ENCODE data around the gene CALD1. TPM values are rescaled to one million over a fixed set of nuclear protein-coding genes. Genes with fewer than 3 reads are reported as not detected.
A peak's percentile ranks its signal among the peaks of the same experiment; 100 is the strongest.

The CALD1 gene
- polyA plus RNA-seq, 2 of the 4 experiments (the other 2 are of a cell fraction), result 136 to 150 TPM

DNA sequence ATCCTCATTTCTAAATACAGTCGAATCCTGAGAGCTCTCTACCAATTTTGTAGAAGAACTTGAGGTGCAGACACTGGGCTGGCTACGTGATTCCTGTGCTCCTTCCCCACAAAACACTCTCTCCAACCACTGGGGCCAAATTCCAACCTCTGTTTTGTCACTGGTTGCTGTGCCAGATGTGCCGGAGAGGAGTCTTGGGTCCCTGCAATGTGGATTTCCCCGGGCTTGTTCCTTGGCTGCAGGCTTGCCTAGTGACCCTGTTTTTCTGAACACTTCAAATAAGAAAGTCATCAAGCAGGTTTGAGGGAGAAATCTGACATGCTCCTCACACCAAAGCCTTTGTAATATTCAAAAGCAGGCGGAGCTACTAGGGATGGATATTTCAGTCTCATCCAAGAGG is 162.5 kb downstream of the CALD1 start:
- Histone ChIP-seq H3K4me2 (0 out of 3 replicates have a peak overlapping the region, but pooled peaks have one; percentile 12), H3K9me3 (no peaks in the 10 kb centered on the region), H3K4me3 (no peak overlapping the region), H3K27ac (peak overlapping the region; percentile 11 to 27; a peak in 3 of 6 replicates), H3K4me1 (peaks cover 34% of the 10 kb centered on the region)
- WGBS (ENCODE audit: missing lambda C conversion rate), result 94% methylated on average over 5 of the region's 5 CpGs
- CTCF ChIA-PET, result interaction anchor here (0.6 to 13.2 kb wide), 7 partner anchors 11 to 508 kb away, joined by 3 to 132 read pairs (median 5); partner anchors contain the start of gene BPGM
- TF ChIP-seq, protein P1, sequence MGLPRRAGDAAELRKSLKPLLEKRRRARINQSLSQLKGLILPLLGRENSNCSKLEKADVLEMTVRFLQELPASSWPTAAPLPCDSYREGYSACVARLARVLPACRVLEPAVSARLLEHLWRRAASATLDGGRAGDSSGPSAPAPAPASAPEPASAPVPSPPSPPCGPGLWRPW (IDR thresholded peaks at IDR 0.05), result no peak
- TF ChIP-seq RFX5 (IDR thresholded peaks at IDR 0.05) (peak; percentile 57; the same call in 1 of the 2 replicates), MAFK (IDR thresholded peaks at IDR 0.05; ENCODE audit: partially characterized antibody) (no peak), EHF (CRISPR knock-in tag; IDR thresholded peaks at IDR 0.05) (no peak), HOXA7 (CRISPR knock-in tag; IDR thresholded peaks at IDR 0.05) (no peak), RCOR1 (IDR thresholded peaks at IDR 0.05; ENCODE audit: low read depth, low read length) (no peak), NR3C1 (IDR thresholded peaks at IDR 0.05) (no peak)
- POLR2A ChIA-PET, result interaction anchor here (0.8 to 1.0 kb wide), 2 partner anchors 51 to 163 kb away, joined by 3 read pairs; no protein-coding TSS in a partner anchor
- FAIRE-seq (no peak), DNase-seq (ENCODE audit: low read depth in 1 of 2, low spot score in 1 of 2) (no peak), ATAC-seq (peak in 1 of 2 experiments; percentile 37; a peak in 3 of 6 replicates)

DNA sequence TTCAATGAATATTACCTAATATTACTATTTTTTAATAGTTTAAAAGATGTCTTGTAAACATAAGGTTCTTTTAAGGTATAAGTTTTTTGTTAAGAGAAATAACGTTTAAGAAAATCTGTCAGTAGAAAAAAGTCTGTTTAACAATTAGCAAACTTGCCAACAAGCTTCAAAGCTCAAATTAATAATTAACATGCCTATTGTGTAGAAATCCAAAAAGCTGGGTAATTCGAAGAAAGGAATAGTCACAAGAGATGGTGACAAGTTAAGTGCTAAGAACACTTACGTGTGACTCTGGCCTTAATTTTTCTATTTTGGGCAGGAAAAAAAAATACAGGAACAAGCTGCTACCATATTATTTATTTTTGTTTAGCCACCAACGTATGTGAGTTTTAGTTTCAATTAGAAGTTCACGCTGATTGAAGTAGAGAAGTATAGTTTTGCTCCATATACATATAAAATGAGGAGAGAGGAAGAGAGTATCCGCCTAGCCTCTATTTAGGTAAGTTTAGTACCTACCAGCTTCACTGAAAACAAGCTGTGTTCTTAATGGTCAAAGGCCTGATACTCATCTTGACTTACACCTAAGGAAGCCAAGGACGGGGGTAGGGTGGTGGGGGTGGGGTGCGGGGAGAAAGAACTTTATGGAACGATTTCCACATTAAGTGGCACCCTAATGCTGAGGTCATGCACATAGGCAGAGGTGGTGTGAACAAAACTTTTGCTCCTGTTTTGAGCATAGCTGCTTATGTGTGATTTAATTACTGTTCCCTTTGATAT is 163.4 kb downstream of the CALD1 start:
- Histone ChIP-seq H3K27ac (peak overlapping the region; percentile 21 to 33; a peak in 2 of 6 replicates), H3K9me3 (no peaks in the 10 kb centered on the region), H3K4me2 (peak overlapping the region; percentile 32), H3K4me3 (no peak overlapping the region), H3K4me1 (peaks cover 33% of the 10 kb centered on the region)
- no peak for FAIRE-seq
- WGBS (ENCODE audit: missing lambda C conversion rate), result 57% methylated on average over 9 of the region's 9 CpGs
- CTCF ChIA-PET, result interaction anchor here (0.6 to 13.2 kb wide), 18 partner anchors 10 to 509 kb away, joined by 3 to 132 read pairs (median 3); partner anchors contain the start of gene BPGM
- DNase-seq (ENCODE audit: low read depth in 1 of 2, low spot score in 1 of 2), result no peak
- no peak for ATAC-seq
- POLR2A ChIA-PET, result interaction anchor here (1.0 kb wide), 1 partner anchor 164 kb away, joined by 3 read pairs; no protein-coding TSS in a partner anchor
- TF ChIP-seq TP53 (CRISPR knock-in tag; IDR thresholded peaks at IDR 0.05), result no peak
- no peak for TF ChIP-seq HEYL (CRISPR knock-in tag; IDR thresholded peaks at IDR 0.05)
- TF ChIP-seq MYC (IDR thresholded peaks at IDR 0.05; ENCODE audit: borderline replicate concordance, low read length), result no peak
- TF ChIP-seq, protein P2, sequence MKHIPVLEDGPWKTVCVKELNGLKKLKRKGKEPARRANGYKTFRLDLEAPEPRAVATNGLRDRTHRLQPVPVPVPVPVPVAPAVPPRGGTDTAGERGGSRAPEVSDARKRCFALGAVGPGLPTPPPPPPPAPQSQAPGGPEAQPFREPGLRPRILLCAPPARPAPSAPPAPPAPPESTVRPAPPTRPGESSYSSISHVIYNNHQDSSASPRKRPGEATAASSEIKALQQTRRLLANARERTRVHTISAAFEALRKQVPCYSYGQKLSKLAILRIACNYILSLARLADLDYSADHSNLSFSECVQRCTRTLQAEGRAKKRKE (CRISPR knock-in tag; IDR thresholded peaks at IDR 0.05; ENCODE audit: low read depth), result no peak
- TF ChIP-seq FOXS1 (CRISPR knock-in tag; IDR thresholded peaks at IDR 0.05), result no peak
- no peak for TF ChIP-seq ZFP36 (IDR thresholded peaks at IDR 0.05; ENCODE audit: borderline replicate concordance, partially characterized antibody)
- no peak for TF ChIP-seq CBX2 (IDR thresholded peaks at IDR 0.05; ENCODE audit: borderline replicate concordance, low read depth)
- TF ChIP-seq FOSL2 (IDR thresholded peaks at IDR 0.05), result no peak
- no peak for TF ChIP-seq FOSL2 (CRISPR knock-in tag; IDR thresholded peaks at IDR 0.05)
- TF ChIP-seq FOSB (CRISPR knock-in tag; IDR thresholded peaks at IDR 0.05), result no peak
- TF ChIP-seq, protein P3, sequence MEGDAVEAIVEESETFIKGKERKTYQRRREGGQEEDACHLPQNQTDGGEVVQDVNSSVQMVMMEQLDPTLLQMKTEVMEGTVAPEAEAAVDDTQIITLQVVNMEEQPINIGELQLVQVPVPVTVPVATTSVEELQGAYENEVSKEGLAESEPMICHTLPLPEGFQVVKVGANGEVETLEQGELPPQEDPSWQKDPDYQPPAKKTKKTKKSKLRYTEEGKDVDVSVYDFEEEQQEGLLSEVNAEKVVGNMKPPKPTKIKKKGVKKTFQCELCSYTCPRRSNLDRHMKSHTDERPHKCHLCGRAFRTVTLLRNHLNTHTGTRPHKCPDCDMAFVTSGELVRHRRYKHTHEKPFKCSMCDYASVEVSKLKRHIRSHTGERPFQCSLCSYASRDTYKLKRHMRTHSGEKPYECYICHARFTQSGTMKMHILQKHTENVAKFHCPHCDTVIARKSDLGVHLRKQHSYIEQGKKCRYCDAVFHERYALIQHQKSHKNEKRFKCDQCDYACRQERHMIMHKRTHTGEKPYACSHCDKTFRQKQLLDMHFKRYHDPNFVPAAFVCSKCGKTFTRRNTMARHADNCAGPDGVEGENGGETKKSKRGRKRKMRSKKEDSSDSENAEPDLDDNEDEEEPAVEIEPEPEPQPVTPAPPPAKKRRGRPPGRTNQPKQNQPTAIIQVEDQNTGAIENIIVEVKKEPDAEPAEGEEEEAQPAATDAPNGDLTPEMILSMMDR (IDR thresholded peaks at IDR 0.05), result no peak
- no peak for TF ChIP-seq TFCP2L1 (CRISPR knock-in tag; IDR thresholded peaks at IDR 0.05)
- TF ChIP-seq, protein P1 (IDR thresholded peaks at IDR 0.05), result no peak
- no peak for TF ChIP-seq ZC3H11A (IDR thresholded peaks at IDR 0.05)

All from A549 (cell line).